Upper lobe of left lung (tissue), 6 donors: Measurements from ENCODE around the gene SEPTIN2. TPM values are rescaled to one million over a fixed set of nuclear protein-coding genes. Genes with fewer than 3 reads are reported as not detected.
"Not testable (repeated sequence)": the region's sequence is repeated elsewhere in the genome, so short reads cannot be mapped to it uniquely, and the experiment has no call there.

Source experiments
- ATAC-seq, 2 donors: fragments of 200-7000 bp; cut with Tn5 transposase; one replicate each; pipeline ENCODE4 v1.9.1; 2022; ENCODE audit warnings: mild to moderate bottlenecking in 2 of 2, moderate library complexity in 2 of 2; ENCODE audit not compliant: low FRiP score in 2 of 2
- DNase-seq, 2 donors: peaks; one replicate each; pipeline ENCODE4 v3.0.0-alpha.2; 2019 to 2020
- H3K27ac ChIP-seq, 4 donors: fragments of 200-600 bp; sonication (generic); one replicate each; pipeline ENCODE4 v1.5.1; 2016 to 2019
- H3K27me3 ChIP-seq, 4 donors: fragments of 200-600 bp; sonication (generic); one replicate each; pipeline ENCODE4 v1.5.1; 2017 to 2019
- H3K36me3 ChIP-seq, 4 donors: fragments of 200-600 bp; sonication (generic); one replicate each; pipeline ENCODE4 v1.5.1; 2016 to 2019
- H3K4me1 ChIP-seq, 4 donors: fragments of 200-600 bp; sonication (generic); one replicate each; pipeline ENCODE4 v1.5.1; 2018 to 2019
- H3K4me3 ChIP-seq, 4 donors: fragments of 200-600 bp; sonication (generic); one replicate each; pipeline ENCODE4 v1.5.1; 2017 to 2019; ENCODE audit warnings: mild to moderate bottlenecking in 2 of 4, moderate library complexity in 1 of 4
- H3K9me3 ChIP-seq, 4 donors: fragments of 200-600 bp; sonication (generic); one replicate each; pipeline ENCODE4 v1.5.1; 2018 to 2019
- EP300 ChIP-seq, 4 donors: sonication (generic); formaldehyde crosslinking; IDR thresholded peaks; one replicate each; pipeline ENCODE4 v1.5.1; 2017; ENCODE audit warnings: antibody characterized with exemption in 4 of 4, control low read depth in 2 of 4
- POLR2A ChIP-seq, 4 donors: fragments of 450-650 bp; IDR thresholded peaks; one replicate each; pipeline ENCODE4 v1.5.1; 2016 to 2017; ENCODE audit warnings: antibody characterized with exemption in 4 of 4, mild to moderate bottlenecking in 2 of 4
- POLR2AphosphoS5 ChIP-seq, 2 donors: sonication (generic); formaldehyde crosslinking; IDR thresholded peaks; one replicate each; pipeline ENCODE4 v1.5.1; 2017; ENCODE audit warnings: antibody characterized with exemption in 2 of 2
- WGBS, 2 donors: methylation state at CpG; one replicate each; pipeline ENCODE4 v1.1.5; 2017 to 2018; 5-methylcytosine and 5-hydroxymethylcytosine counted together
- total RNA-seq, 6 donors: library from RNA; depleted of rRNA in 4 of 6; stranded (reverse); fragments of >200 nt in 4 of 6; gene quantifications; one replicate each; pipeline versions ENCODE4 v1.1.0 to v1.2.1, GENCODE V29; 2016 to 2021
- TF ChIP-seq, protein P1 (sequence below), 6 experiments: fragments of 450-650 bp in 4 of 6; fragments of 200-600 bp in 2 of 6; sonication (generic) in 2 of 6; IDR thresholded peaks; one replicate each; pipeline ENCODE4 v1.5.1; 2016 to 2019; ENCODE audit warnings: antibody characterized with exemption in 6 of 6
- donor health status: DM: no; HTN: no; CAD: no; lungs with moderate emphysema.
- donor health status: DM: no; HTN: yes; CAD: no; lungs with severe emphysema.

Gene SEPTIN2
- total RNA-seq, 6 donors from 2014 or later, result 213 to 322 (median 252) TPM

DNA sequence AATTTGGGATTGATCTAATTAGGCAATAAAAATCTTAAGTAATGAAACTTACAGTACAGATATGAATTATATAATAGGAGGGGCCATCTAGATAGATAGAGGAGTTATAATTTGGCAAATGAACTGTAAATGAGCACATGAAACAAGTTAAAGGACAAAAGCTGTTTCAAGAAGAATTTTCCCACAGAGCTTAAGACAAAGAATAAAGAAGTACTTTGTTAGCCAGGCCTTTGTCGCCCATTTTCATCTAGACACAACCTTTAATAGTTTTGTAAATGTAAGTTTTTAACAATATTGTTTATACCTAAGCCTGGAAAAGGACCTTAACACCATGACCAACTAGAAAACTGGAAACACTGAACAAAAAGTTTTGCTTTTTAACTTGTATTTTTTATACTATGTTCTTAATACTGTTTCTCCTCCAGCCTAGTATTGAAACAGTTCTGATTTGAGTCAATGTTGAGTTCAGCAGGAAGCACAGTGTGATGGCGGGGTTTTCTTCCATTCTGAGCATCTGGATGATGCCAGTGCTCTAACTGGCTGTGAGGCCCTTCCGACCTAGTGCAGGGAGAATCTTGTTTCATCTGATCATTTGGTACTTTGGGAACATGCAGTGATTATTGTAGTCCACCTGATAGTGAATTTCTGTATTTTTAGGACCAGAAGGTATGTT is 77.9 kb downstream of the SEPTIN2 start:
- ATAC-seq, result no peak
- TF ChIP-seq POLR2A (IDR thresholded peaks at IDR 0.05) (no peak), EP300 (IDR thresholded peaks at IDR 0.05) (no peak), POLR2AphosphoS5 (IDR thresholded peaks at IDR 0.05) (no peak)
- TF ChIP-seq, protein P1, sequence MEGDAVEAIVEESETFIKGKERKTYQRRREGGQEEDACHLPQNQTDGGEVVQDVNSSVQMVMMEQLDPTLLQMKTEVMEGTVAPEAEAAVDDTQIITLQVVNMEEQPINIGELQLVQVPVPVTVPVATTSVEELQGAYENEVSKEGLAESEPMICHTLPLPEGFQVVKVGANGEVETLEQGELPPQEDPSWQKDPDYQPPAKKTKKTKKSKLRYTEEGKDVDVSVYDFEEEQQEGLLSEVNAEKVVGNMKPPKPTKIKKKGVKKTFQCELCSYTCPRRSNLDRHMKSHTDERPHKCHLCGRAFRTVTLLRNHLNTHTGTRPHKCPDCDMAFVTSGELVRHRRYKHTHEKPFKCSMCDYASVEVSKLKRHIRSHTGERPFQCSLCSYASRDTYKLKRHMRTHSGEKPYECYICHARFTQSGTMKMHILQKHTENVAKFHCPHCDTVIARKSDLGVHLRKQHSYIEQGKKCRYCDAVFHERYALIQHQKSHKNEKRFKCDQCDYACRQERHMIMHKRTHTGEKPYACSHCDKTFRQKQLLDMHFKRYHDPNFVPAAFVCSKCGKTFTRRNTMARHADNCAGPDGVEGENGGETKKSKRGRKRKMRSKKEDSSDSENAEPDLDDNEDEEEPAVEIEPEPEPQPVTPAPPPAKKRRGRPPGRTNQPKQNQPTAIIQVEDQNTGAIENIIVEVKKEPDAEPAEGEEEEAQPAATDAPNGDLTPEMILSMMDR (IDR thresholded peaks at IDR 0.05), result no peak

DNA sequence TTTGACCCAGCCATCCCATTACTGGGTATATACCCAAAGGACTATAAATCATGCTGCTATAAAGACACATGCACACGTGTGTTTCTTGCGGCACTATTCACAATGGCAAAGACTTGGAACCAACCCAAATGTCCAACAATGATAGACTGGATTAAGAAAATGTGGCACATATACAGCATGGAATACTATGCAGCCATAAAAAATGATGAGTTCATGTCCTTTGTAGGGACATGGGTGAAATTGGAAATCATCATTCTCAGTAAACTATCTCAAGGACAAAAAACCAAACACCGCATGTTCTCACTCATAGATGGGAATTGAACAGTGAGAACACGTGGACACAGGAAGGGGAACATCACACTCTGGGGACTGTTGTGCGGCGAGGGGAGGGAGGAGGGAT is 81.1 kb downstream of the SEPTIN2 start:
- not testable (repeated sequence) for H3K36me3 ChIP-seq, DNase-seq, H3K4me3 ChIP-seq, ATAC-seq, H3K27ac ChIP-seq, H3K27me3 ChIP-seq, H3K4me1 ChIP-seq, H3K9me3 ChIP-seq
- 97 to 99% methylated on average over 6 of the region's 6 CpGs for WGBS, 2 donors

More for the DNA sequence above, 77.9 kb downstream of the SEPTIN2 start:
- Histone ChIP-seq H3K4me3 (no peak overlapping the region), H3K27ac (no peak overlapping the region), H3K27me3 (no peaks in the 10 kb centered on the region), H3K9me3 (no peaks in the 10 kb centered on the region), H3K36me3 (peaks cover 0 to 6% (median 0%) of the 10 kb centered on the region in 4 donors), H3K4me1 (peaks cover 0 to 6% (median 0%) of the 10 kb centered on the region in 4 donors)
- 88 to 96% methylated on average over 3 of the region's 3 CpGs for WGBS, 2 donors
- no peak for DNase-seq

DNA sequence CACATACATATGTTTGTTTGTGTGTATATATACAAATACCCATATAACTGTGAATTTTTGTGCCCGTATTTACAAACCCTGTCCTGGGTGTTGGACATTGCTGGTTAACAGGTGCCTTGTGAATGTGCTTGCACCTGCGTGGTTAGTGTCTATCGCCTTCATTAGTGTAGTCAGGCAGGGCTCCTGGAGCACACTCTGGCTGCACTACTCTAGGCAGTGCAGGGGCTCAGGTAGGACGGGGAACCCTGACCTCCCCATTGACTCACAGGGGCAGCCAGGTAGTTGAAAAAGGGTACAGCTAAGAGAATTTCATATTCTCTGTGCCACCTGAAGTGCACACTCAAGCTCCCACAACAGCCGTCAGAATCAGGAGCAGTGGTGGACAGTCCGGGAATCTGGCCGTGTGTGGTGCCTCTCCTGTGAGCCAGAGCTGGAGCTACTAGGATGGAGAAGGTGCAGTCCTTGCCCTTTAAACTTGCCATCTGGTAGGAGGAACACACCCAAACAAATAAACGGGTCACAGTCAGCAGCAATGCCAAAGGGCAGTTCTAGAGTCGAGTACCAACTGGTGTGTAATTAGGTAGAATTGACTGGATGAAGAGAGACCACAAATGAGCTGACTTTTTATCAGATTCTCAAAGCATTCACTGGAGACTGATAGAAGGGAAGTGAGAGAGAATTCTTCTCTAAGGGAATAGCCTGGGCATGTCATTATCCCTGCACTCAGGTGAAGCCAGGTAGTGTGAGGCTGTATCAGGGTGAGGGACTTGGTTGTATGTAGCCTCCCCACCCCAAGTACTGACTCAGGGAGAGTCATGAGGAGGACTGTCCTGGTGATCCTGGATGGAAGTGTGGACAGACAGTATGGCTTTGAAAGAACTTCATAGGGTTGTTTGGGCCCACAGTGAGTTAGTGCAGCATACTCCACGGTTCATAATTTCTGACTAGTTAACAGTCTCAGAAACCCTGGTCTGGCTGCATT is 84.5 kb downstream of the SEPTIN2 start:
- no peak for DNase-seq

More for the DNA sequence above, 84.5 kb downstream of the SEPTIN2 start:
- WGBS, 2 donors, result 81 to 88% methylated on average over 9 to 10 of the region's 10 CpGs
- Histone ChIP-seq H3K4me1 (no peaks in the 10 kb centered on the region), H3K27ac (no peak overlapping the region), H3K27me3 (no peaks in the 10 kb centered on the region), H3K4me3 (no peak overlapping the region), H3K9me3 (no peaks in the 10 kb centered on the region), H3K36me3 (peaks cover 0 to 4% (median 0%) of the 10 kb centered on the region in 4 donors)
- peak in 1 of 2 donors; percentile 51 for ATAC-seq
- TF ChIP-seq, protein P1 (IDR thresholded peaks at IDR 0.05), result no peak
- no peak for TF ChIP-seq POLR2A (IDR thresholded peaks at IDR 0.05)
- TF ChIP-seq POLR2AphosphoS5 (IDR thresholded peaks at IDR 0.05), result no peak
- no peak for TF ChIP-seq EP300 (IDR thresholded peaks at IDR 0.05)

Other genes starting within 250 kb of the SEPTIN2 start
- gene MTERF4, start 213.6 kb upstream of the SEPTIN2 start, total RNA-seq, result 10 to 100 TPM; 22.3 to 54.4 (median 25.4) TPM
- gene PASK, start 166.5 kb upstream of the SEPTIN2 start, total RNA-seq, result 10 to 100 TPM in 5 of 6 donors, 1 to 10 TPM in 1; 4.3 to 18.9 (median 13.8) TPM
- gene PPP1R7, start 165.5 kb upstream of the SEPTIN2 start, total RNA-seq, result 10 to 100 TPM; 38.8 to 76.1 (median 57.7) TPM
- 1 to 10 TPM in 5 of 6 donors, under 1 TPM in 1; 0.30 to 1.3 (median 1.1) TPM for gene ANO7, start 127.2 kb upstream of the SEPTIN2 start, total RNA-seq
- 100 to 1,000 TPM; 339 to 691 (median 487) TPM for gene HDLBP, start 253 bp upstream of the SEPTIN2 start, total RNA-seq
- gene FARP2, start 40.4 kb downstream of the SEPTIN2 start, total RNA-seq, result 10 to 100 TPM; 33.4 to 96.4 (median 42.2) TPM
- 100 to 1,000 TPM in 5 of 6 donors, 10 to 100 TPM in 1; 97.3 to 351 (median 134) TPM for gene STK25, start 192.7 kb downstream of the SEPTIN2 start, total RNA-seq
- gene BOK, start 242.8 kb downstream of the SEPTIN2 start, total RNA-seq, result 100 to 1,000 TPM in 1 of 6 donors, 10 to 100 TPM in 5; 42.9 to 143 (median 61.3) TPM